WI38 (cell line): Measurements from ENCODE around the gene SQSTM1.

Source experiments
- H3K4me3 ChIP-seq: 2 replicates; pipeline ENCODE4 v1.5.1; 2011; ENCODE audit warnings: low read depth, mild to moderate bottlenecking, control low read depth, low read length
- CTCF ChIP-seq: IDR thresholded peaks from 2 replicates; pipeline ENCODE4 v1.5.1; 2012; ENCODE audit warnings: low read depth, mild to moderate bottlenecking, control low read depth, low read length

Gene SQSTM1

GRCh38 chr5:179820483-179821297 is at the start of gene SQSTM1:
TSS of gene SQSTM1 (plus strand) at chr5:179820905. CDS start at chr5:179820937, 32 bp downstream.
- TF ChIP-seq CTCF: no peak
- H3K4me3 ChIP-seq: peak within 1 kb of the TSS; percentile 98

- H3K4me3 ChIP-seq: no peak overlapping the region
- no peak for TF ChIP-seq CTCF
Observed at GRCh38 chr5:179771311-179771895, 49.3 kb upstream of the SQSTM1 start.

GRCh38 chr5:179772351-179772750 is 48.4 kb upstream of the SQSTM1 start:
- no peak overlapping the region for H3K4me3 ChIP-seq
- no peak for TF ChIP-seq CTCF

- TF ChIP-seq CTCF: no peak
- H3K4me3 ChIP-seq: no peak overlapping the region
Observed at GRCh38 chr5:179773686-179774040, 47.0 kb upstream of the SQSTM1 start.

- no peak overlapping the region for H3K4me3 ChIP-seq
- no peak for TF ChIP-seq CTCF
Observed at GRCh38 chr5:179774442-179774841, 46.3 kb upstream of the SQSTM1 start.

GRCh38 chr5:179776411-179776938 is 44.2 kb upstream of the SQSTM1 start:
- no peak overlapping the region for H3K4me3 ChIP-seq
- TF ChIP-seq CTCF: no peak

GRCh38 chr5:179777456-179777855 is 43.2 kb upstream of the SQSTM1 start:
- TF ChIP-seq CTCF: no peak
- H3K4me3 ChIP-seq: no peak overlapping the region
